Fibroblast of peridontal ligament (primary cell): ENCODE data around the gene SESN3.

Source experiments
- DNase-seq: peaks from one replicate; pipeline ENCODE4 v3.0.0-alpha.2; 2010; ENCODE audit errors: extremely low read depth

The SESN3 gene

GRCh38 chr11:95121698-95122097 lies 109.3 kb downstream of the SESN3 start:
- no peak for DNase-seq

GRCh38 chr11:95119361-95120060 lies 111.5 kb downstream of the SESN3 start:
- DNase-seq: no peak

- no peak for DNase-seq
Observed at GRCh38 chr11:95115597-95115996, 115.4 kb downstream of the SESN3 start.
